Calu3 (cell line): ENCODE results near the gene FBXL19. TPM values are rescaled to one million over a fixed set of nuclear protein-coding genes. Genes with fewer than 3 reads are reported as not detected.

Experiments used
- BruUV-seq: library from RNA; stranded (reverse); fragments of 400-500 nt; replicated peaks from 2 replicates; lab custom pipeline; 2021; lab: Mats Ljungman, UMichigan
- CTCF ChIA-PET: fragments of 300-600 bp; sonication (Branson Sonifier 250); formaldehyde crosslinking; loops from one replicate; lab custom pipeline; 2022; ENCODE audit warnings: antibody characterized with exemption; lab: Charles Lee
- DNase-seq: peaks from one replicate; pipeline ENCODE4 v3.0.0; 2022
- H3K27ac Mint-ChIP-seq: one replicate; pipeline ENCODE4 v1.8.0; 2022; ENCODE audit warnings: mixed read lengths; ENCODE audit not compliant: unreplicated experiment
- H3K27me3 Mint-ChIP-seq: one replicate; pipeline ENCODE4 v1.8.0; 2022; ENCODE audit warnings: mixed read lengths; ENCODE audit not compliant: unreplicated experiment
- H3K36me3 Mint-ChIP-seq: one replicate; pipeline ENCODE4 v1.8.0; 2022; ENCODE audit warnings: mild to moderate bottlenecking, moderate library complexity, mixed read lengths; ENCODE audit not compliant: insufficient read depth, unreplicated experiment
- H3K4me1 Mint-ChIP-seq: one replicate; pipeline ENCODE4 v1.8.0; 2022; ENCODE audit warnings: mild to moderate bottlenecking, low read depth, mixed read lengths; ENCODE audit not compliant: unreplicated experiment
- H3K4me3 Mint-ChIP-seq: one replicate; pipeline ENCODE4 v1.8.0; 2022; ENCODE audit warnings: mild to moderate bottlenecking, low read depth, moderate library complexity, mixed read lengths; ENCODE audit not compliant: unreplicated experiment
- H3K9me3 Mint-ChIP-seq: one replicate; pipeline ENCODE4 v1.8.0; 2022; ENCODE audit warnings: low read depth, mixed read lengths; ENCODE audit not compliant: unreplicated experiment
- intact Hi-C: fragments of 100-400 bp; cut with micrococcal nuclease; formaldehyde crosslinking; loops from one replicate; pipeline ENCODE4 v1.10.0; 2022; ENCODE audit not compliant: unreplicated experiment
- total RNA-seq: library from RNA; stranded (reverse); gene quantifications from 2 replicates; pipeline ENCODE4 v1.2.3, GENCODE V29; 2022
- TF ChIP-seq, protein P1 (sequence below): fragments of 200-600 bp; IDR thresholded peaks from one replicate; pipeline ENCODE4 v1.8.0; 2022; ENCODE audit warnings: antibody characterized with exemption; ENCODE audit not compliant: unreplicated experiment

The FBXL19 gene
- total RNA-seq, 1 experiment from 2014 or later = 43.2 TPM

DNA sequence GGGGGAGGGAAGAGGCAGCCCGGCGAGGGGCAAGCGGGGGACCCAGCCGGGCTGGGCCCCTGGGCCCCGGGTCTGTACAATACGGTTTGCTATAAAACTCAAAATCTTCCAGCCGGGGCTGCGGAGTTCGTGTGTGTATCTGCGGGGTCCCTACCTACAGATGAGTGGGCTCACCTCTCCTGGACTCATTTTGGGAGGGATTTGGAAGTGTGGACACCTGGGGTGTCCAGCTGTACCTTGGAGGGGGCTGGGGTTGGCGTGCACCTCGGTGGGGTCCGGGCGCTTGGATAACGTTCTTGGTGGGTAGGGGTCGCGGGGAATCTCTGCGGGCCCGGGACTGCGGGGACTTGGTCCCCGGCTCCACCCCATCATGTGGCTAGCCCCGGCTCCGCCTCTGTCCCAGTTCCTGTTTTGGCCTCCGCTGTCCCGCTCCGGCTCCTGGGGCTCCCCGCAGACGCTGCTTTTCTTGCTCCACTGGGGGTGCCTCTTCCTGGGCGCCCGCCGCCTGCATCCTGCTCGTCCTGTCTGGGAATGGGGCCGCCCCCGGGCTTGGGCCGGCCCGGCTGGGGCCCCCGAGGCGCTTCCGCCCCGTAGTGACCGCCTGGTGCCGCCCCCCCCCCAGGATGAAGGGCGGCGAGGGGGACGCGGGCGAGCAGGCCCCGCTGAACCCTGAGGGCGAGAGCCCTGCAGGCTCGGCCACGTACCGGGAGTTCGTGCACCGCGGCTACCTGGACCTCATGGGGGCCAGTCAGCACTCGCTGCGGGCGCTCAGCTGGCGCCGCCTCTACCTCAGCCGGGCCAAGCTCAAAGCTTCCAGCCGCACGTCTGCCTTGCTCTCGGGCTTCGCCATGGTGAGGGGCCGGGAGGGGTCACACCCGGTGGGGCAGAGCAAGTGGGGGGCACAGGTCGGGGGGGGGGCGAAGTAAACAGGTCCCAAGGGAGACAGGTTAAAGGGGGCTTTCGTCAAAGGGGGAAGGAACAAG, 25.6 kb downstream of the FBXL19 start, which contains the start of gene ORAI3:
TSS of gene ORAI3 (plus strand) at position 402 of the 983 bp plus-strand sequence. CDS start at position 624, 222 bp downstream.
- CTCF ChIA-PET = interaction anchor here (0.6 to 1.0 kb wide), 3 partner anchors 104 to 550 kb away, joined by 3 to 6 read pairs (median 4); partner anchors contain the start of gene PRSS8
- H3K36me3 Mint-ChIP-seq = peaks cover 60% of the 10 kb centered on the region

DNA sequence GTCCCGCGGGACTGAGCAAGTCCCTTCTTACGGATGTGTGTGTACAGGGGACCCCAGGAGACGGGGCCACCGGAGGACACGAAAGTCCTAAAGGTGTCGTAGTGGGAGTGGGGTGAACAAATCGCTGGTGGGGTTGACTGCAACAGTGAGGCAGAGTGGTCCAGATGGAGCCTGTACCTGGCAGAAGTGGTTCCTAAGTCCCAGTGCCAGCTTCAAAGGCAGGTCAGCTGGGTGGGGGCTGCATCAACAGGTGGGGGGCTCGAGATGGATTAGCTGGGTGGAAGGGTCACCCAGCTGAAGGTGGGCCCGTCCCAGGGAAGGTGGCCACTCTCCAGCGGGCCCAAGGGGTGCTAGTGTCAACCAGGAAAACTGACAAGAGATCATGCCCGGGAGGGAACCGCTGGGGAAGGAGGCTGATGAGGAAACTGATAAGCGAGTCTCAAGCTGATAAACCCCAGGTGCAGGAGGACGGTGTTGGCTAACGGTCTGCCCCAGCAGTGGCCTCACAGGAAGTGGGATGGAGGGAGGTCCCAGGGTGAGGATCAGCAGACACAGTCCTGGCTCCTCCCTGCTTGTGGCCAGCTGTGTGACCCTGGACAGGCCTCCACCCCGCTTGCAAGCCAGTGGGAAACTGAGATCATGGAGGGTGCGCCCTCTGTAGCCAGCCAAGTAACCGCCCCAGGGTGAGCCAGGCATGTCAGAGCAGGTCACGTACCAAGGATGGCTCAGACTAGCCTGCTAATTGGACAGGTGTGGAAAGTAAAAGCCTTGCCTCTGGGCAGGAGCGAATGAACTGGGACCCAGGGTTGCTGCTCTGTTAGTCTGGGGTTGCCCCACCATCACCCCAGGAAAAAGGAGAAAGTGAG, 26.5 kb downstream of the FBXL19 start:
- H3K27ac Mint-ChIP-seq = peak overlapping the region; percentile 90
- intact Hi-C loops = loop anchor here (10.0 kb wide), 1 partner anchor 915 kb away; no protein-coding TSS in a partner anchor
- CTCF ChIA-PET = interaction anchor here (0.6 to 1.0 kb wide), 4 partner anchors 105 to 549 kb away, joined by 3 to 6 read pairs (median 4); partner anchors contain the start of genes KAT8 and PRSS8
- peak; percentile 71 for DNase-seq
- H3K36me3 Mint-ChIP-seq = peaks cover 55% of the 10 kb centered on the region
- H3K4me1 Mint-ChIP-seq = peaks cover 19% of the 10 kb centered on the region
- H3K4me3 Mint-ChIP-seq = peak overlapping the region; percentile 80
- H3K9me3 Mint-ChIP-seq = no peaks in the 10 kb centered on the region
- TF ChIP-seq, protein P1, sequence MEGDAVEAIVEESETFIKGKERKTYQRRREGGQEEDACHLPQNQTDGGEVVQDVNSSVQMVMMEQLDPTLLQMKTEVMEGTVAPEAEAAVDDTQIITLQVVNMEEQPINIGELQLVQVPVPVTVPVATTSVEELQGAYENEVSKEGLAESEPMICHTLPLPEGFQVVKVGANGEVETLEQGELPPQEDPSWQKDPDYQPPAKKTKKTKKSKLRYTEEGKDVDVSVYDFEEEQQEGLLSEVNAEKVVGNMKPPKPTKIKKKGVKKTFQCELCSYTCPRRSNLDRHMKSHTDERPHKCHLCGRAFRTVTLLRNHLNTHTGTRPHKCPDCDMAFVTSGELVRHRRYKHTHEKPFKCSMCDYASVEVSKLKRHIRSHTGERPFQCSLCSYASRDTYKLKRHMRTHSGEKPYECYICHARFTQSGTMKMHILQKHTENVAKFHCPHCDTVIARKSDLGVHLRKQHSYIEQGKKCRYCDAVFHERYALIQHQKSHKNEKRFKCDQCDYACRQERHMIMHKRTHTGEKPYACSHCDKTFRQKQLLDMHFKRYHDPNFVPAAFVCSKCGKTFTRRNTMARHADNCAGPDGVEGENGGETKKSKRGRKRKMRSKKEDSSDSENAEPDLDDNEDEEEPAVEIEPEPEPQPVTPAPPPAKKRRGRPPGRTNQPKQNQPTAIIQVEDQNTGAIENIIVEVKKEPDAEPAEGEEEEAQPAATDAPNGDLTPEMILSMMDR = no peak
- H3K27me3 Mint-ChIP-seq = no peaks in the 10 kb centered on the region
- BruUV-seq = no TSS peak

More for the DNA sequence above, 25.6 kb downstream of the FBXL19 start, which contains the start of gene ORAI3:
- H3K27ac Mint-ChIP-seq = peak within 1 kb of the TSS; percentile 90
- H3K27me3 Mint-ChIP-seq = no peaks in the 10 kb centered on the region
- no TSS peak for BruUV-seq
- DNase-seq = peak; percentile 76
- intact Hi-C loops = no loop called here
- peak within 1 kb of the TSS; percentile 80 for H3K4me3 Mint-ChIP-seq
- TF ChIP-seq, protein P1 = no peak
- H3K9me3 Mint-ChIP-seq = no peaks in the 10 kb centered on the region
- H3K4me1 Mint-ChIP-seq = peaks cover 19% of the 10 kb centered on the region

DNA sequence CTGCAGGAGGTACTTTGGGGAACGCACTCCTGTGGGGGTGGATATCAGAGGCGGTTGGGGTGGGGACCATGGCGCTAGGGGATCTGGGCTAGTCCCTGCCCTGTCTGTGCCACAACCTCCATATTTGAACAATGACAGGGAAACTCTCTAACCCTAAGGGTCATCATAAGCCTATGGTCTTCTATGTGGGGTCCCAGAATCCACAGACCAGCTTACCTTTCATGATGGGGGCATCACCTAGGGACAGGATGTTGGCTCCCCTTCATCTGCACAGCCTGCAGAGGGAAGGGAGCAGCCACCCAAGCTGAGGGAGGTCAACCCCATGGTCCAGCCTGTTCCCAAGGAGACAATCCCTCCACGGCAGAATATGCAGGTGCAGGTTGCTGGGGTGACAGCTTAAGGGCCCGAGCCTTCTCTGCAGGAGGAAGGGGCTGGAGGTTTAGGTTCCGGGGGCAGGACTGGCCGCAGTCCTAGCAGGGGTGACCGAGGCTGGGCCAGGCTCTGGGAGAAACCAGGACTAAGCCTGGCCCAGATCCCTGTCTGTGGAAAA, 27.2 kb downstream of the FBXL19 start:
- no TSS peak for BruUV-seq
- DNase-seq = no peak
- H3K9me3 Mint-ChIP-seq = no peaks in the 10 kb centered on the region
- H3K4me1 Mint-ChIP-seq = peaks cover 19% of the 10 kb centered on the region
- H3K36me3 Mint-ChIP-seq = peaks cover 49% of the 10 kb centered on the region
- CTCF ChIA-PET = interaction anchor here (0.7 kb wide), 1 partner anchor 167 kb away, joined by 3 read pairs; the partner anchor contains the start of gene KAT8
- TF ChIP-seq, protein P1 = no peak
- peak overlapping the region; percentile 80 for H3K4me3 Mint-ChIP-seq
- no peaks in the 10 kb centered on the region for H3K27me3 Mint-ChIP-seq
- H3K27ac Mint-ChIP-seq = peak overlapping the region; percentile 90
- intact Hi-C loops = loop anchor here (10.0 kb wide), 1 partner anchor 914 kb away; no protein-coding TSS in a partner anchor
